GM10266 (cell line): ENCODE measurements around the gene HERC2.

Experiments
- DNase-seq: peaks from one replicate; pipeline ENCODE4 v3.0.0; 2012; ENCODE audit errors: extremely low spot score
- CTCF ChIP-seq: IDR thresholded peaks from 2 replicates; pipeline ENCODE4 v1.5.1; 2012; ENCODE audit warnings: mild to moderate bottlenecking, low read depth; ENCODE audit not compliant: control insufficient read depth, insufficient read depth; ENCODE audit errors: missing control alignments

The HERC2 gene

GRCh38 chr15:28132524-28133275 is 189.3 kb downstream of the HERC2 start:
- DNase-seq = no peak
- no peak for TF ChIP-seq CTCF

GRCh38 chr15:28131946-28132345 is 190.0 kb downstream of the HERC2 start:
- no peak for DNase-seq
- TF ChIP-seq CTCF = no peak

- TF ChIP-seq CTCF = no peak
- no peak for DNase-seq
Measured at GRCh38 chr15:28131400-28131799, 190.6 kb downstream of the HERC2 start.

- no peak for DNase-seq
- TF ChIP-seq CTCF = no peak
Measured at GRCh38 chr15:28130651-28131050, 191.3 kb downstream of the HERC2 start.

GRCh38 chr15:28129231-28129848 is 192.6 kb downstream of the HERC2 start:
- TF ChIP-seq CTCF = no peak
- no peak for DNase-seq

- no peak for DNase-seq
- no peak for TF ChIP-seq CTCF
Measured at GRCh38 chr15:28128031-28128430, 193.9 kb downstream of the HERC2 start.

- TF ChIP-seq CTCF = no peak
- DNase-seq = no peak
Measured at GRCh38 chr15:28127036-28127435, 194.9 kb downstream of the HERC2 start.
